ENCODE data around the gene BCL7A. TPM values are rescaled to one million over a fixed set of nuclear protein-coding genes. Genes with fewer than 3 reads are reported as not detected.

The BCL7A gene
- total and polyA plus RNA-seq, 10 of the 15 experiments (the other 5 are each of a cell fraction or from before 2014, with no cell fraction given): 0.37 to 17.2 (median 11.7) TPM

DNA sequence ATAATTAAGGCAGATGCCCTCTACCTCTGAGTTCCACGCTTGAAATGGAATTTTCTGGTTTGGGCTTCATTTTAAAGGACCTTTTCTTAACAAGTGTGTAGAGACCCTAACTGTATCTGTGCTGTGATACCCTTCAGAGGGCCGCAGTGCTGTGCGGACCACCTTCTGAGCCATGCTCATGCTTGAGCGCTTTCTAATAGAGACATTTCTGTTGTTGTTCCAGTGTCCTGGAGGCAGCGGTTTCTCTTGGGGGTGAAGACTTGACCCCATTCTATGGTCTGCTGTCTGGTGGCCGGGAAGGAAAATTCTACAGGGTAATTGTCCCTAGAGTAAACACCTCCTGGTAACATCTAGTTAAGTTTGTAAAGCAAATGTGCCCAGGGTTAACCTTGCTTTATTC lies 46.7 kb upstream of the BCL7A start (continued):
- TF ChIP-seq BRCA1 (IDR thresholded peaks at IDR 0.05; ENCODE audit: low read depth, low read length) (no peak), NFIC (IDR thresholded peaks at IDR 0.05; ENCODE audit: low read depth, low read length) (no peak), POLR2A (IDR thresholded peaks at IDR 0.05; ENCODE audit: low read depth, low read length) (no peak), EED (IDR thresholded peaks at IDR 0.05; ENCODE audit: low read depth) (no peak), YY1 (IDR thresholded peaks at IDR 0.05; ENCODE audit: low read depth, low read length) (no peak), TCF7 (IDR thresholded peaks at IDR 0.05; ENCODE audit: borderline replicate concordance) (no peak), IKZF2 (IDR thresholded peaks at IDR 0.05) (no peak), FOXM1 (IDR thresholded peaks at IDR 0.05; ENCODE audit: low read depth, low read length) (no peak)

- ChIA-PET SMC1A (ENCODE audit: uncharacterized antibody, unreplicated experiment) (no interaction called here), CTCF (no interaction called here), POLR2A (no interaction called here), RAD21 (ENCODE audit: unreplicated experiment) (no interaction called here)
- no peak overlapping the region for H2AFZ ChIP-seq (ENCODE audit: control insufficient read depth, low read depth, low read length)
- no peak overlapping the region for H3K4me2 ChIP-seq (ENCODE audit: control insufficient read depth, insufficient read depth)
- H4K20me1 ChIP-seq (ENCODE audit: control insufficient read depth, insufficient read depth): no peaks in the 10 kb centered on the region
- H3K4me3 ChIP-seq: no peak overlapping the region
- H3K9me3 ChIP-seq (replicated peaks; ENCODE audit: control insufficient read depth, insufficient read depth, low read length): peaks cover 8% of the 10 kb centered on the region; the same call in 2 of the 3 replicates
- no peak for ATAC-seq
- no peaks in the 10 kb centered on the region for H3K79me2 ChIP-seq (ENCODE audit: control insufficient read depth, insufficient read depth, low read length)
- no peak overlapping the region for H3K27ac ChIP-seq (ENCODE audit: control insufficient read depth, insufficient read depth)
- H3K27me3 ChIP-seq (replicated peaks in 1 of 2; ENCODE audit: control insufficient read depth in 2 of 2, insufficient read depth in 2 of 2, low read length in 1 of 2): no peaks in the 10 kb centered on the region; a peak in 1 of 4 replicates
- TF ChIP-seq MTA3 (IDR thresholded peaks at IDR 0.05; ENCODE audit: borderline replicate concordance, low read length): no peak
- TF ChIP-seq ESRRA (IDR thresholded peaks at IDR 0.05; ENCODE audit: low read length): no peak
- intact Hi-C loops (cut with micrococcal nuclease; ENCODE audit: unreplicated experiment): no loop called here
- 87% methylated on average over 5 of the region's 5 CpGs for WGBS (ENCODE audit: insufficient coverage, insufficient replicate concordance, low lambda C conversion rate, missing lambda C conversion rate)
- DNase-seq (ENCODE audit: low read depth, low spot score): no peak
- no TSS peak for BruUV-seq (replicated peaks)
- in situ Hi-C loops (cut with MboI): no loop called here
- H3K36me3 ChIP-seq (ENCODE audit: control insufficient read depth in 2 of 2, insufficient read depth in 2 of 2, low read length in 1 of 2): no peaks in the 10 kb centered on the region
- peaks cover 24% of the 10 kb centered on the region for H3K4me1 ChIP-seq (ENCODE audit: control insufficient read depth, insufficient read depth, low read length)
- no peak overlapping the region for H3K9ac ChIP-seq (ENCODE audit: control insufficient read depth, insufficient read depth, low read length)
- no peak for FAIRE-seq
Observed at GRCh38 chr12:121976950-121977349, 44.7 kb upstream of the BCL7A start.

All from GM12878 (cell line).